WTC11 (cell line): ENCODE results near the gene GPX4. TPM values are rescaled to one million over a fixed set of nuclear protein-coding genes. Genes with fewer than 3 reads are reported as not detected.

Source experiments
- ATAC-seq: fragments of 200-7000 bp; cut with Tn5 transposase; 2 replicates; pipeline ENCODE4 v1.10.0; 2021; ENCODE audit warnings: mild to moderate bottlenecking, moderate library complexity
- CTCF ChIA-PET: fragments of 300-600 bp; sonication (Branson Sonifier 250); formaldehyde crosslinking; loops from one replicate; lab custom pipeline; 2021; ENCODE audit warnings: antibody characterized with exemption; lab: Charles Lee
- POLR2A ChIA-PET: fragments of 350-600 bp; sonication (Branson Sonifier 250); formaldehyde crosslinking; loops from one replicate; lab custom pipeline; 2021; ENCODE audit warnings: antibody characterized with exemption; lab: Charles Lee
- DNase-seq: peaks from one replicate; pipeline ENCODE4 v3.0.0; 2021; ENCODE audit warnings: low spot score
- H3K27ac Mint-ChIP-seq: 2 replicates; pipeline ENCODE4 v1.8.0; 2021; ENCODE audit warnings: mixed read lengths
- H3K27me3 Mint-ChIP-seq: 2 replicates; pipeline ENCODE4 v1.8.0; 2021; ENCODE audit warnings: low read depth, mild to moderate bottlenecking, moderate library complexity, mixed read lengths
- H3K36me3 Mint-ChIP-seq: 2 replicates; pipeline ENCODE4 v1.8.0; 2021; ENCODE audit warnings: mixed read lengths
- H3K4me1 Mint-ChIP-seq: 2 replicates; pipeline ENCODE4 v1.8.0; 2022; ENCODE audit warnings: mixed read lengths
- H3K4me3 Mint-ChIP-seq: 2 replicates; pipeline ENCODE4 v1.8.0; 2021; ENCODE audit warnings: mild to moderate bottlenecking, moderate library complexity, mixed read lengths
- H3K9me3 Mint-ChIP-seq: 2 replicates; pipeline ENCODE4 v1.8.0; 2021; ENCODE audit warnings: mixed read lengths
- ARID4B ChIP-seq: sonication (generic); formaldehyde crosslinking; IDR thresholded peaks from 2 replicates; pipeline ENCODE4 v1.8.0; 2023; ENCODE audit warnings: missing genetic modification reagents, mild to moderate bottlenecking, borderline replicate concordance
- ATF2 ChIP-seq: sonication (generic); formaldehyde crosslinking; IDR thresholded peaks from 2 replicates; pipeline ENCODE4 v1.8.1; 2022; ENCODE audit warnings: low read depth, missing genetic modification reagents, borderline replicate concordance
- CBFB ChIP-seq: sonication (generic); formaldehyde crosslinking; IDR thresholded peaks from 2 replicates; pipeline ENCODE4 v1.8.1; 2022; ENCODE audit warnings: mild to moderate bottlenecking, low read depth, missing genetic modification reagents
- CREB1 ChIP-seq: sonication (generic); formaldehyde crosslinking; IDR thresholded peaks from 2 replicates; pipeline ENCODE4 v1.8.0; 2023; ENCODE audit warnings: mild to moderate bottlenecking, missing genetic modification reagents
- CTCF ChIP-seq: fragments of 200-600 bp; IDR thresholded peaks from 2 replicates; pipeline ENCODE4 v1.8.0; 2022; ENCODE audit warnings: antibody characterized with exemption
- E2F1 ChIP-seq: sonication (generic); formaldehyde crosslinking; IDR thresholded peaks from 2 replicates; pipeline ENCODE4 v1.8.0; 2022; ENCODE audit warnings: mild to moderate bottlenecking, missing genetic modification reagents
- ESRRA ChIP-seq: sonication (generic); formaldehyde crosslinking; IDR thresholded peaks from 2 replicates; pipeline ENCODE4 v1.8.1; 2022; ENCODE audit warnings: mild to moderate bottlenecking, missing genetic modification reagents, borderline replicate concordance
- HMGA2 ChIP-seq: fragments of 250-450 bp; sonication (Bioruptor Pico); IDR thresholded peaks from 2 replicates; pipeline ENCODE4 v1.4.0; 2021; ENCODE audit warnings: mild to moderate bottlenecking, moderate library complexity
- IRF2 ChIP-seq: sonication (generic); formaldehyde crosslinking; IDR thresholded peaks from 2 replicates; pipeline ENCODE4 v1.8.0; 2022; ENCODE audit warnings: low read depth, missing genetic modification reagents, borderline replicate concordance
- KAT7 ChIP-seq: sonication (generic); formaldehyde crosslinking; IDR thresholded peaks from 2 replicates; pipeline ENCODE4 v1.8.1; 2023; ENCODE audit warnings: missing genetic modification reagents, mild to moderate bottlenecking, borderline replicate concordance
- NFYB ChIP-seq: sonication (generic); formaldehyde crosslinking; conservative IDR thresholded peaks from 2 replicates; pipeline ENCODE4 v1.8.0; 2022; ENCODE audit warnings: low read depth, missing genetic modification reagents
- NR1H2 ChIP-seq: sonication (generic); formaldehyde crosslinking; IDR thresholded peaks from 2 replicates; pipeline ENCODE4 v1.9.0; 2021; ENCODE audit warnings: mild to moderate bottlenecking, moderate library complexity, missing genetic modification reagents
- NR2C2 ChIP-seq: sonication (generic); formaldehyde crosslinking; IDR thresholded peaks from 2 replicates; pipeline ENCODE4 v1.8.0; 2022; ENCODE audit warnings: mild to moderate bottlenecking, missing genetic modification reagents
- SP1 ChIP-seq: sonication (generic); formaldehyde crosslinking; conservative IDR thresholded peaks from 2 replicates; pipeline ENCODE4 v1.8.1; 2022; ENCODE audit warnings: missing genetic modification reagents
- TP53 ChIP-seq: sonication (generic); formaldehyde crosslinking; IDR thresholded peaks from 2 replicates; pipeline ENCODE4 v1.8.1; 2023; ENCODE audit warnings: mild to moderate bottlenecking, missing genetic modification reagents
- USF1 ChIP-seq: sonication (generic); formaldehyde crosslinking; IDR thresholded peaks from 2 replicates; pipeline ENCODE4 v1.8.0; 2022; ENCODE audit warnings: mild to moderate bottlenecking, missing genetic modification reagents
- USF2 ChIP-seq: sonication (generic); formaldehyde crosslinking; IDR thresholded peaks from 2 replicates; pipeline ENCODE4 v1.8.1; 2023; ENCODE audit warnings: mild to moderate bottlenecking, missing genetic modification reagents, moderate library complexity
- ZBTB21 ChIP-seq: sonication (generic); formaldehyde crosslinking; IDR thresholded peaks from 2 replicates; pipeline ENCODE4 v1.8.1; 2023; ENCODE audit warnings: mild to moderate bottlenecking, missing genetic modification reagents, borderline replicate concordance
- ZMAT4 ChIP-seq: fragments of 250-450 bp; sonication (Bioruptor Pico); IDR thresholded peaks from 2 replicates; pipeline ENCODE4 v1.9.0; 2021; ENCODE audit warnings: mild to moderate bottlenecking
- ZNF121 ChIP-seq: sonication (generic); formaldehyde crosslinking; IDR thresholded peaks from 2 replicates; pipeline ENCODE4 v1.8.0; 2023; ENCODE audit warnings: missing genetic modification reagents
- ZNF416 ChIP-seq: fragments of 250-450 bp; sonication (Bioruptor Pico); IDR thresholded peaks from 2 replicates; pipeline ENCODE4 v1.9.0; 2021; ENCODE audit warnings: mild to moderate bottlenecking, inconsistent platforms
- total RNA-seq: library from RNA; stranded (reverse); gene quantifications from 3 replicates; pipeline ENCODE4 v1.2.3, GENCODE V29; 2021

The GPX4 gene
- total RNA-seq, 1 experiment from 2014 or later, result 363 TPM

- CTCF ChIA-PET, result interaction anchor here (0.8 to 7.5 kb wide), 23 partner anchors 10 to 203 kb away, joined by 3 to 109 read pairs (median 7); partner anchors contain the start of genes ABCA7, CNN2 and GPX4
- H3K9me3 Mint-ChIP-seq, result no peaks in the 10 kb centered on the region
- no peak for TF ChIP-seq CBFB
- no peak for TF ChIP-seq HMGA2
- no peak for TF ChIP-seq NR2C2 (CRISPR knock-in tag)
- no peak for TF ChIP-seq ZNF121 (CRISPR knock-in tag)
- no peak for TF ChIP-seq USF2
- no peak for TF ChIP-seq NR1H2 (CRISPR knock-in tag)
- no peak for TF ChIP-seq NFYB (CRISPR knock-in tag)
- TF ChIP-seq, all 79 proteins: peak for 0
- H3K4me3 Mint-ChIP-seq, result peak overlapping the region; percentile 60; the same call in 1 of the 2 replicates
- POLR2A ChIA-PET, result interaction anchor here (0.8 to 3.0 kb wide), 6 partner anchors 16 to 38 kb away, joined by 3 to 14 read pairs (median 6); partner anchors contain the start of genes ABCA7 and GPX4
- H3K27ac Mint-ChIP-seq, result no peak overlapping the region
- no peak for ATAC-seq
- H3K36me3 Mint-ChIP-seq, result no peaks in the 10 kb centered on the region
- no peak for DNase-seq
- H3K27me3 Mint-ChIP-seq, result peaks cover 33% of the 10 kb centered on the region
- H3K4me1 Mint-ChIP-seq, result peaks cover 17% of the 10 kb centered on the region
These were observed 37.5 kb upstream of the GPX4 start for GRCh38 chr19:1066251-1066747.

- ChIA-PET POLR2A (interaction anchor here (0.6 to 3.0 kb wide), 7 partner anchors 12 to 40 kb away, joined by 3 to 14 read pairs (median 7); partner anchors contain the start of genes ABCA7 and GPX4), CTCF (interaction anchor here (0.7 to 7.5 kb wide), 23 partner anchors 9 to 204 kb away, joined by 3 to 109 read pairs (median 4); partner anchors contain the start of genes ABCA7, ATP5F1D, CNN2 and GPX4)
- H3K4me1 Mint-ChIP-seq, result peaks cover 17% of the 10 kb centered on the region
- no peaks in the 10 kb centered on the region for H3K36me3 Mint-ChIP-seq
- DNase-seq, result peak; percentile 49
- H3K4me3 Mint-ChIP-seq, result peak within 1 kb of the TSS; percentile 65
- no peaks in the 10 kb centered on the region for H3K9me3 Mint-ChIP-seq
- no peak within 1 kb of the TSS for H3K27ac Mint-ChIP-seq
- peaks cover 33% of the 10 kb centered on the region for H3K27me3 Mint-ChIP-seq
- ATAC-seq, result peak; percentile 6
- TF ChIP-seq KAT7, result no peak
- TF ChIP-seq ZNF416 (CRISPR knock-in tag), result no peak
- TF ChIP-seq CTCF, result no peak
- TF ChIP-seq IRF2 (CRISPR knock-in tag), result no peak
- no peak for TF ChIP-seq ARID4B (CRISPR knock-in tag)
- TF ChIP-seq SP1 (CRISPR knock-in tag), result peak; percentile 41; the same call in 1 of the 2 replicates
- TF ChIP-seq CREB1 (CRISPR knock-in tag), result no peak
- TF ChIP-seq TP53 (CRISPR knock-in tag), result no peak
- TF ChIP-seq E2F1, result no peak
- peak; percentile 61 for TF ChIP-seq USF1 (CRISPR knock-in tag)
- no peak for TF ChIP-seq ZBTB21 (CRISPR knock-in tag)
- no peak for TF ChIP-seq ATF2
- TF ChIP-seq ZMAT4, result no peak
- TF ChIP-seq USF2, result peak; percentile 84
- no peak for TF ChIP-seq ESRRA (CRISPR knock-in tag)
These were observed 37.0 kb upstream of the GPX4 start, which contains the start of gene ARHGAP45 for GRCh38 chr19:1066748-1067340. TSS of gene ARHGAP45 (plus strand) at chr19:1067167. CDS start at chr19:1067406, 239 bp downstream.
